HL-60 (cell line): Measurements from ENCODE around the gene MAP3K19.

Source experiments
- DNase-seq, 2 experiments: peaks; one replicate each; pipeline ENCODE4 v3.0.0-alpha.2; 2010 to 2020; ENCODE audit warnings: low read depth in 1 of 2, low spot score in 1 of 2
- H3K27ac ChIP-seq: fragments of 250-450 bp; sonication (Bioruptor Pico); replicated peaks from 2 replicates; pipeline ENCODE4 v1.5.1; 2020; ENCODE audit warnings: mild to moderate bottlenecking, moderate library complexity
- H3K27me3 ChIP-seq: fragments of 250-450 bp; sonication (Bioruptor Pico); 2 replicates; pipeline ENCODE4 v1.5.1; 2021; ENCODE audit warnings: mild to moderate bottlenecking, moderate library complexity; ENCODE audit not compliant: insufficient read depth, poor library complexity, severe bottlenecking
- H3K4me3 ChIP-seq: replicated peaks from 2 replicates; pipeline ENCODE4 v1.5.1; 2011; ENCODE audit warnings: mild to moderate bottlenecking, control low read depth, low read length; ENCODE audit not compliant: insufficient read depth
- CTCF ChIP-seq: IDR thresholded peaks from one replicate; pipeline ENCODE4 v1.5.1; 2011; ENCODE audit warnings: low read length, control low read depth, inconsistent platforms; ENCODE audit not compliant: insufficient read depth
- GABPA ChIP-seq: IDR thresholded peaks from 2 replicates; pipeline ENCODE4 v1.6.1; 2012; ENCODE audit warnings: low read depth
- POLR2AphosphoS5 ChIP-seq: IDR thresholded peaks from 2 replicates; pipeline ENCODE4 v1.6.1; 2012; ENCODE audit warnings: low read depth
- SPI1 ChIP-seq: IDR thresholded peaks from 2 replicates; pipeline ENCODE4 v1.6.1; 2012; ENCODE audit warnings: low read depth, mild to moderate bottlenecking, borderline replicate concordance
- TF ChIP-seq, protein P1 (sequence below): IDR thresholded peaks from 2 replicates; pipeline ENCODE4 v1.6.1; 2012; ENCODE audit warnings: low read depth; ENCODE audit not compliant: insufficient replicate concordance

The MAP3K19 gene

DNA sequence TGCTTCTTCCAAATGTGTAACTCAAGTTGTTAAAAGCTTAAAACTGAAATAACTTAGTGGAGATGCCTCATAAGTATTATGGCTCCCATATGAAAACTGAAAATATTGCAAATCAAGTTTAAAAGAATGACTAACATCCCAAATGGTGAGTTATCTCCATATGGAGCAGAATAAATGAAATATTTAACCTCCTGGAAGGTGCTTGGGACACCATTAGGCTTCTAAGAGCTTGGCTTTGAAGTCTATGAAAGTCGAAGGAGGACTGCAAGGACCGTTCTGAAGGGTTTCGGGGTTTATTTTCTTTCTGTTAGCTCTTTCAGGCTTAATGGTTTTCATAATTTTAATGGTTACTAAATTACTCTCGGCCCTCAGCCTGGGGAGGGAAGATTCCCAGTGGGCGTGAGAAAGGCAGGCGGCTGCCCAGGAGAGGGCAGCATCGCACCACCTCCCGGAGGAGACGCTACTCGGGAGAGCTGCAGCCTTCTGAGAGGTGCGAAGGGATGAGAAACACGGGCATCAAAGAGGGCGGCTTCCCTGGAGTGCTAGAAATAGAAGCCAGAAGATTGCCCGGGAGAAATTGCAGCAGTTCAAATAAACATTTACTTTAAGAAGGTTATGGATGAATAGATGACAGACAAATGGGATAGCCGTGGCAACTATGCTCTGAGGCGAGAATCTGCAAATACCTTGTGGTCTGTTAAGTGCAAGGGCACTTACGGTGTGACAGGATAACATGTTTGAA, 43.1 kb downstream of the MAP3K19 start:
- Histone ChIP-seq H3K27me3 (no peaks in the 10 kb centered on the region), H3K4me3 (no peak overlapping the region), H3K27ac (no peak overlapping the region)
- DNase-seq, result peak; percentile 38 to 61
- no peak for TF ChIP-seq SPI1
- peak; percentile 61 for TF ChIP-seq CTCF

- TF ChIP-seq CTCF, result no peak
Observed at GRCh38 chr2:135002836-135003235, 44.4 kb downstream of the MAP3K19 start.

DNA sequence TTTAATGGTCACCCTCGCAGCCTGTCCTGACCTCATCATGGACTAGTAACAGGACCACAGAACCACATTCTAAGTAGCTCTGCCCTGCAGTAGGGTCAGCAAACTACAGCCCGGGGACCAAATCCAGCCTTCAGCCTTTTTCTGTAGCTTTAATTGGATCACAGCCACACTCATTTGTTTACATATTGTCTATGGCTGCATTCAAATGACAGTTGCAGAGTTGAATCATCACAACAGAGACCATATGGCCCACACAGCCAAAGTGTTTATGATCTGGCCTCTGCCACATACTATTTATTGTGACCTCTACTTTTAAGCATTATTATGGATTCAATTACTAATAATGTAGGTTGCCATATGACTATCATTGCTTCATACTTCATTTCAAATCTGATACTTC, 47.7 kb downstream of the MAP3K19 start:
- Histone ChIP-seq H3K27me3 (no peaks in the 10 kb centered on the region), H3K4me3 (no peak overlapping the region), H3K27ac (no peak overlapping the region)
- DNase-seq, result no peak
- TF ChIP-seq POLR2AphosphoS5 (no peak), CTCF (no peak), GABPA (no peak), SPI1 (no peak)
- TF ChIP-seq, protein P1, sequence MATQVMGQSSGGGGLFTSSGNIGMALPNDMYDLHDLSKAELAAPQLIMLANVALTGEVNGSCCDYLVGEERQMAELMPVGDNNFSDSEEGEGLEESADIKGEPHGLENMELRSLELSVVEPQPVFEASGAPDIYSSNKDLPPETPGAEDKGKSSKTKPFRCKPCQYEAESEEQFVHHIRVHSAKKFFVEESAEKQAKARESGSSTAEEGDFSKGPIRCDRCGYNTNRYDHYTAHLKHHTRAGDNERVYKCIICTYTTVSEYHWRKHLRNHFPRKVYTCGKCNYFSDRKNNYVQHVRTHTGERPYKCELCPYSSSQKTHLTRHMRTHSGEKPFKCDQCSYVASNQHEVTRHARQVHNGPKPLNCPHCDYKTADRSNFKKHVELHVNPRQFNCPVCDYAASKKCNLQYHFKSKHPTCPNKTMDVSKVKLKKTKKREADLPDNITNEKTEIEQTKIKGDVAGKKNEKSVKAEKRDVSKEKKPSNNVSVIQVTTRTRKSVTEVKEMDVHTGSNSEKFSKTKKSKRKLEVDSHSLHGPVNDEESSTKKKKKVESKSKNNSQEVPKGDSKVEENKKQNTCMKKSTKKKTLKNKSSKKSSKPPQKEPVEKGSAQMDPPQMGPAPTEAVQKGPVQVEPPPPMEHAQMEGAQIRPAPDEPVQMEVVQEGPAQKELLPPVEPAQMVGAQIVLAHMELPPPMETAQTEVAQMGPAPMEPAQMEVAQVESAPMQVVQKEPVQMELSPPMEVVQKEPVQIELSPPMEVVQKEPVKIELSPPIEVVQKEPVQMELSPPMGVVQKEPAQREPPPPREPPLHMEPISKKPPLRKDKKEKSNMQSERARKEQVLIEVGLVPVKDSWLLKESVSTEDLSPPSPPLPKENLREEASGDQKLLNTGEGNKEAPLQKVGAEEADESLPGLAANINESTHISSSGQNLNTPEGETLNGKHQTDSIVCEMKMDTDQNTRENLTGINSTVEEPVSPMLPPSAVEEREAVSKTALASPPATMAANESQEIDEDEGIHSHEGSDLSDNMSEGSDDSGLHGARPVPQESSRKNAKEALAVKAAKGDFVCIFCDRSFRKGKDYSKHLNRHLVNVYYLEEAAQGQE, result no peak

More at GRCh38 chr2:135002836-135003235, 44.4 kb downstream of the MAP3K19 start:
- Histone ChIP-seq H3K27ac (no peak overlapping the region), H3K4me3 (no peak overlapping the region), H3K27me3 (no peaks in the 10 kb centered on the region)
- no peak for DNase-seq

- TF ChIP-seq CTCF (no peak), SPI1 (no peak), POLR2AphosphoS5 (no peak), GABPA (no peak)
- TF ChIP-seq, protein P1, result no peak
- Histone ChIP-seq H3K27me3 (peaks cover 5% of the 10 kb centered on the region), H3K4me3 (no peak overlapping the region), H3K27ac (no peak overlapping the region)
- peak in 1 of 2 experiments; percentile 8 for DNase-seq
Observed at GRCh38 chr2:134988994-134989605, 58.1 kb downstream of the MAP3K19 start.
